WTC11 (cell line): ENCODE measurements around the gene FAM107A.

Experiments
- CREM ChIP-seq: sonication (generic); formaldehyde crosslinking; IDR thresholded peaks from 2 replicates; pipeline ENCODE4 v1.8.1; 2022; ENCODE audit warnings: mild to moderate bottlenecking, missing genetic modification reagents, moderate library complexity
- SP1 ChIP-seq: sonication (generic); formaldehyde crosslinking; conservative IDR thresholded peaks from 2 replicates; pipeline ENCODE4 v1.8.1; 2022; ENCODE audit warnings: missing genetic modification reagents
- TF ChIP-seq, protein P1 (sequence below): sonication (generic); formaldehyde crosslinking; IDR thresholded peaks from 2 replicates; pipeline ENCODE4 v1.8.1; 2023; ENCODE audit warnings: mild to moderate bottlenecking, missing genetic modification reagents, borderline replicate concordance
- TF ChIP-seq, protein P2 (sequence below): sonication (generic); formaldehyde crosslinking; IDR thresholded peaks from 2 replicates; pipeline ENCODE4 v1.8.1; 2023; ENCODE audit warnings: mild to moderate bottlenecking, moderate library complexity, missing genetic modification reagents

DNA sequence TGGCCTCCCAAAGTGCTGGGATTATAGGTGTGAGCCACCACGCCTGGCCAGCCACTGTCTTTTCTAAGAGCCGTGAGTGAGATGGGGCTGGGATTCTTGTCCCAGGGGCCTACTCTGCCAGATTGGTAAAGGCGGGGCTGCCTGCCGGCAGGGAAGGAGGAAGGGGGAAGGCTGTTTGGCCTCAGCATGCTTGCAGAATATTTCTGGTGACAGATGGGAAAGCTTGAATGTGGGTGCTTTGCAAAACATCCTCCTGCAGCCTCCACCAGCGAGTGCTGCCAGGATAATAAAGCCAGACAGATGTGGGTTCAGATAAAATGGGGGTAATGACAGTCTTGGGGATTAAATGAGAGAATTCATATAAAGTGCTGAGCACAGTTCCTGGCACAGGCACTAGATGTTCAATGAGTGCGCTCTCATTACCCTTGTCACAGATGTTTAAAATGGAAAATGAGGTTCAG is 20.4 kb downstream of the FAM107A start:
- TF ChIP-seq, protein P1, sequence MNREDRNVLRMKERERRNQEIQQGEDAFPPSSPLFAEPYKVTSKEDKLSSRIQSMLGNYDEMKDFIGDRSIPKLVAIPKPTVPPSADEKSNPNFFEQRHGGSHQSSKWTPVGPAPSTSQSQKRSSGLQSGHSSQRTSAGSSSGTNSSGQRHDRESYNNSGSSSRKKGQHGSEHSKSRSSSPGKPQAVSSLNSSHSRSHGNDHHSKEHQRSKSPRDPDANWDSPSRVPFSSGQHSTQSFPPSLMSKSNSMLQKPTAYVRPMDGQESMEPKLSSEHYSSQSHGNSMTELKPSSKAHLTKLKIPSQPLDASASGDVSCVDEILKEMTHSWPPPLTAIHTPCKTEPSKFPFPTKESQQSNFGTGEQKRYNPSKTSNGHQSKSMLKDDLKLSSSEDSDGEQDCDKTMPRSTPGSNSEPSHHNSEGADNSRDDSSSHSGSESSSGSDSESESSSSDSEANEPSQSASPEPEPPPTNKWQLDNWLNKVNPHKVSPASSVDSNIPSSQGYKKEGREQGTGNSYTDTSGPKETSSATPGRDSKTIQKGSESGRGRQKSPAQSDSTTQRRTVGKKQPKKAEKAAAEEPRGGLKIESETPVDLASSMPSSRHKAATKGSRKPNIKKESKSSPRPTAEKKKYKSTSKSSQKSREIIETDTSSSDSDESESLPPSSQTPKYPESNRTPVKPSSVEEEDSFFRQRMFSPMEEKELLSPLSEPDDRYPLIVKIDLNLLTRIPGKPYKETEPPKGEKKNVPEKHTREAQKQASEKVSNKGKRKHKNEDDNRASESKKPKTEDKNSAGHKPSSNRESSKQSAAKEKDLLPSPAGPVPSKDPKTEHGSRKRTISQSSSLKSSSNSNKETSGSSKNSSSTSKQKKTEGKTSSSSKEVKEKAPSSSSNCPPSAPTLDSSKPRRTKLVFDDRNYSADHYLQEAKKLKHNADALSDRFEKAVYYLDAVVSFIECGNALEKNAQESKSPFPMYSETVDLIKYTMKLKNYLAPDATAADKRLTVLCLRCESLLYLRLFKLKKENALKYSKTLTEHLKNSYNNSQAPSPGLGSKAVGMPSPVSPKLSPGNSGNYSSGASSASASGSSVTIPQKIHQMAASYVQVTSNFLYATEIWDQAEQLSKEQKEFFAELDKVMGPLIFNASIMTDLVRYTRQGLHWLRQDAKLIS (CRISPR knock-in tag): no peak
- TF ChIP-seq, protein P2, sequence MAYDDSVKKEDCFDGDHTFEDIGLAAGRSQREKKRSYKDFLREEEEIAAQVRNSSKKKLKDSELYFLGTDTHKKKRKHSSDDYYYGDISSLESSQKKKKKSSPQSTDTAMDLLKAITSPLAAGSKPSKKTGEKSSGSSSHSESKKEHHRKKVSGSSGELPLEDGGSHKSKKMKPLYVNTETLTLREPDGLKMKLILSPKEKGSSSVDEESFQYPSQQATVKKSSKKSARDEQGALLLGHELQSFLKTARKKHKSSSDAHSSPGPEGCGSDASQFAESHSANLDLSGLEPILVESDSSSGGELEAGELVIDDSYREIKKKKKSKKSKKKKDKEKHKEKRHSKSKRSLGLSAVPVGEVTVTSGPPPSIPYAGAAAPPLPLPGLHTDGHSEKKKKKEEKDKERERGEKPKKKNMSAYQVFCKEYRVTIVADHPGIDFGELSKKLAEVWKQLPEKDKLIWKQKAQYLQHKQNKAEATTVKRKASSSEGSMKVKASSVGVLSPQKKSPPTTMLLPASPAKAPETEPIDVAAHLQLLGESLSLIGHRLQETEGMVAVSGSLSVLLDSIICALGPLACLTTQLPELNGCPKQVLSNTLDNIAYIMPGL (CRISPR knock-in tag): no peak
- TF ChIP-seq CREM (no peak), SP1 (CRISPR knock-in tag) (no peak)
